Esophagus muscularis mucosa (tissue), 4 donors: Measurements from ENCODE around the gene POLR3B.

ENCODE experiments used
- CTCF ChIP-seq, 3 experiments: fragments of 200-600 bp in 2 of 3; fragments of 450-650 bp in 1 of 3; sonication (generic) in 2 of 3; IDR thresholded peaks; one replicate each; pipeline ENCODE4 v1.5.1; 2017 to 2019; ENCODE audit warnings: antibody characterized with exemption in 3 of 3, mild to moderate bottlenecking in 2 of 3, moderate library complexity in 1 of 3
- EP300 ChIP-seq: sonication (generic); formaldehyde crosslinking; IDR thresholded peaks from one replicate; pipeline ENCODE4 v1.6.1; 2017; ENCODE audit warnings: antibody characterized with exemption
- POLR2A ChIP-seq: fragments of 450-650 bp; IDR thresholded peaks from one replicate; pipeline ENCODE4 v1.6.1; 2017; ENCODE audit warnings: antibody characterized with exemption, moderate library complexity, mild to moderate bottlenecking, low read depth
- POLR2AphosphoS5 ChIP-seq, 2 donors: sonication (generic); formaldehyde crosslinking; IDR thresholded peaks; one replicate each; pipeline ENCODE4 v1.6.1; 2017; ENCODE audit warnings: antibody characterized with exemption in 2 of 2

DNA sequence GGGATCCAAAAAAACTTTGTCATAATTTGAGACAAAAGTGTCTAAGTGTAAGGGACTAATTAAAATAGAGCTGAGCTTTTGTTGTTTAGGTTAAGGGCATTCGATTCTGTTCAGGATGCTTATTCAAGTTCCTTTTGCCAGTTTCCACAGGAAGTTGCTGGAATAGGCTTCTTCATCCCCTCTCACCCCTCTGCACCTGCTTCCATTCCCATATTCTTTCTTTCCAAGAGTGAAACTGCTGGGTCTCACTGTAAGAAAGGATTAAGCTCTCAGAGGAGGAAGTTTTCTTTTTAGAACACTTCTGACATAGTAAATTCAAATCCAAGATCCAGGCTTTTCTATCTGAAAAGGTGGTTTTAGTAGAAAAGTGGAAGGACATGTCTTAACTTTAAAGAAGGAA lies 61.4 kb downstream of the POLR3B start:
- no peak for TF ChIP-seq CTCF (IDR thresholded peaks at IDR 0.05)
- TF ChIP-seq EP300 = no peak
- TF ChIP-seq POLR2A = no peak
- TF ChIP-seq POLR2AphosphoS5 (IDR thresholded peaks at IDR 0.05) = no peak
